Natural killer cell (primary cell): ENCODE data around the gene SETD7. TPM values are rescaled to one million over a fixed set of nuclear protein-coding genes. Genes with fewer than 3 reads are reported as not detected.

ENCODE experiments used
- ATAC-seq, 3 donors: fragments of 150-1000 bp in 2 of 3; fragments of 200-7000 bp in 1 of 3; cut with Tn5 transposase; 1 replicate in 1 of 3; 2 replicates in 2 of 3; pipeline ENCODE4 v1.10.0; 2021; ENCODE audit warnings: mild to moderate bottlenecking in 2 of 3, moderate library complexity in 2 of 3
- DNase-seq, 2 donors: peaks; one replicate each; pipeline versions ENCODE4 v3.0.0 to v3.0.0-alpha.2; 2013 to 2021; ENCODE audit warnings: mixed read lengths in 1 of 2
- H3K27ac ChIP-seq: one replicate; pipeline ENCODE4 v1.5.1; 2013; ENCODE audit warnings: mild to moderate bottlenecking, low read length
- H3K27me3 ChIP-seq: one replicate; pipeline ENCODE4 v1.6.1; 2013; ENCODE audit warnings: low read length; ENCODE audit not compliant: control insufficient read depth, insufficient read depth
- H3K36me3 ChIP-seq: one replicate; pipeline ENCODE4 v1.6.1; 2013; ENCODE audit warnings: low read length; ENCODE audit not compliant: control insufficient read depth, insufficient read depth
- H3K4me1 ChIP-seq: one replicate; pipeline ENCODE4 v1.6.1; 2013; ENCODE audit warnings: low read length; ENCODE audit not compliant: control insufficient read depth, insufficient read depth
- H3K4me3 ChIP-seq: one replicate; pipeline ENCODE4 v1.5.1; 2013; ENCODE audit warnings: low read length
- H3K9me3 ChIP-seq: one replicate; pipeline ENCODE4 v1.6.1; 2013; ENCODE audit warnings: low read length; ENCODE audit not compliant: control insufficient read depth, insufficient read depth
- H3K27ac Mint-ChIP-seq, 2 donors: one replicate each; pipeline ENCODE4 v1.8.0; 2022; ENCODE audit warnings: mild to moderate bottlenecking in 2 of 2, mixed read lengths in 2 of 2, moderate library complexity in 1 of 2
- H3K27me3 Mint-ChIP-seq, 2 donors: one replicate each; pipeline ENCODE4 v1.8.0; 2022; ENCODE audit warnings: low read depth in 2 of 2, mixed read lengths in 2 of 2
- H3K36me3 Mint-ChIP-seq: one replicate; pipeline ENCODE4 v1.8.0; 2022; ENCODE audit warnings: mixed read lengths
- H3K4me1 Mint-ChIP-seq, 2 donors: one replicate each; pipeline ENCODE4 v1.8.0; 2022; ENCODE audit warnings: mixed read lengths in 2 of 2
- H3K4me3 Mint-ChIP-seq: one replicate; pipeline ENCODE4 v1.8.0; 2022; ENCODE audit warnings: mild to moderate bottlenecking, moderate library complexity, mixed read lengths
- H3K9me3 Mint-ChIP-seq, 2 donors: one replicate each; pipeline ENCODE4 v1.8.0; 2022; ENCODE audit warnings: mixed read lengths in 2 of 2
- CTCF ChIP-seq: fragments of 200-600 bp; IDR thresholded peaks from one replicate; pipeline ENCODE4 v1.8.0; 2022; ENCODE audit warnings: antibody characterized with exemption
- WGBS: methylation state at CpG from one replicate; pipeline ENCODE4 v1.1.7; 2013; ENCODE audit warnings: missing lambda C conversion rate; ENCODE audit not compliant: insufficient coverage; 5-methylcytosine and 5-hydroxymethylcytosine counted together
- intact Hi-C: fragments of 100-400 bp; cut with micrococcal nuclease; formaldehyde crosslinking; loops from one replicate; pipeline ENCODE4 v1.14.2; 2022
- total RNA-seq, 4 donors: library from RNA; stranded (reverse); fragments of 120-200 nt in 1 of 4; gene quantifications; one replicate each; pipeline versions ENCODE4 v1.2.3 to v1.2.4, GENCODE V29; 2013 to 2022

Gene SETD7
- total RNA-seq, 3 donors from 2014 or later (not counting 1 experiment from before 2014, with no cell fraction given), result 2.6 to 4.1 (median 3.3) TPM

- Mint-ChIP-seq H3K27me3 (peaks cover 20 to 53% of the 10 kb centered on the region in 2 donors), H3K4me1 (no peaks in the 10 kb centered on the region), H3K27ac (no peak overlapping the region), H3K4me3 (no peak overlapping the region), H3K9me3 (no peaks in the 10 kb centered on the region), H3K36me3 (no peaks in the 10 kb centered on the region)
- no peak for DNase-seq
- TF ChIP-seq CTCF, result no peak
- WGBS, result 94% methylated on average over 1 of the region's 3 CpGs
- intact Hi-C loops, result no loop called here
- no peaks in the 10 kb centered on the region for H3K36me3 ChIP-seq
- no peaks in the 10 kb centered on the region for H3K27me3 ChIP-seq
- H3K9me3 ChIP-seq, result no peaks in the 10 kb centered on the region
- H3K4me3 ChIP-seq, result no peak overlapping the region
- ATAC-seq, result no peak
- H3K4me1 ChIP-seq, result no peaks in the 10 kb centered on the region
- no peak overlapping the region for H3K27ac ChIP-seq
Measured at GRCh38 chr4:139599076-139599475, 43.1 kb upstream of the SETD7 start.

DNA sequence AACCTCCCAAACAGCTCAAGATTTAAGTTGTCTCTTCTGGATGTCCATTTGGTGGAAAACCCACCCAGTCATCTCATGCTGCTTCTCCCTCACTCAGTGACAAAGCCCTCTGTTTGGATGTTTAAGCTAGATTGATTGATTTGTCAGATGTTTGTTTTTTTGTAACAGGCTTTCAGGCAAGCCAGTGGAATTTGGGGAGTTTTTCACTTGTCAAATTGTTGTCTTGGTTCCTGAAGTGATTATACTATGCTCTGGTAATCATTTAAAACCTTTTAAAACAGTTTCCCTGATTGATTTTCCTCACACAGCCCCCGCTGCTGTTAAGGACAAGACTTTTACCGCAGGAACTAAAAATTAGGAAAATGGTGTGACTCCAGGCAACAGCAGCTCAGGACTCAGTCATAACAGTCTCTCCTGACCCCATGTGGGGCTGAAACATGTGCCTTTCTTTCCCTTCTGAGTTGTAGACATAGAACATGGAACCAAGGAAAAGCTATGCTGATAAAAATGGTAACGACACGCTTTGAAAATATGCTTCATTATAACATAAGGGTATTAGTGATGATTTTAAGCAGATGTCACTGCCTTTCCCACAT lies 40.8 kb upstream of the SETD7 start:
- peaks cover 24 to 53% of the 10 kb centered on the region in 2 donors for H3K27me3 Mint-ChIP-seq
- WGBS, result 94% methylated on average over 2 of the region's 4 CpGs
- Histone ChIP-seq H3K4me3 (no peak overlapping the region), H3K4me1 (no peaks in the 10 kb centered on the region), H3K36me3 (no peaks in the 10 kb centered on the region), H3K27ac (no peak overlapping the region), H3K9me3 (no peaks in the 10 kb centered on the region), H3K27me3 (no peaks in the 10 kb centered on the region)
- no peaks in the 10 kb centered on the region for H3K4me1 Mint-ChIP-seq
- no peak for TF ChIP-seq CTCF
- DNase-seq, result no peak
- no peaks in the 10 kb centered on the region for H3K9me3 Mint-ChIP-seq
- no peak for ATAC-seq
- no peaks in the 10 kb centered on the region for H3K36me3 Mint-ChIP-seq
- intact Hi-C loops, result no loop called here
- H3K27ac Mint-ChIP-seq, result no peak overlapping the region
- H3K4me3 Mint-ChIP-seq, result no peak overlapping the region

DNA sequence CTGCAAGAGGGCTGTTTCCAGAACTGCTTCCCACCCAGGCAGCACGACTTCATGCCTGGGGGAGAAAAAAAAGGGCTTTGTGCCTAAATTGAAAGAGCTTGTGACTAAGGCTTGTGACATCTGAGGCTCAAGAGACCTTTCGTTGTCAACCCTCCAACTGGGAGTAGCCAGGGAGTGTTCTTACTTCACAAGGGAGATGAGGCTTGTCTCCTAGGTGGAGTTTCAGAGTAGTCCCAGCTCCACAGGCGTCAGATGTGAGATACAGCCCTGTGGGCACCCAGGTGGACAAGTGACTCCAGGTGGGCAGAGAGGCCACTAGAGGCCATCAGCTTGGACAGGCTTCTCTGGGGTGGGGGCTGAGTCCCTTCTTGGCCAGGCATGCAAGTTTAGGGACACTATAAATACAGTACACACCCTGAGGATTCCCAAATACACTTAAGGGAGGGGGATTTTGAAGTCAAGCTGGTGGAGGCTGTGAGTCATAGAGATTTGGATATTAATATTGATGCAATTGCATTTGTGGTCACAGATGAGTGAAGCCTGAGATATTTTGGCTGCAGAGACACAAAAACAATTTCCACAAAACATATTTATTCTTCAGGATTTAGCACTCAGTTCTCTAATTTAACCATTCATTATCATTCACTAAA lies 40.1 kb upstream of the SETD7 start:
- Histone ChIP-seq H3K27me3 (no peaks in the 10 kb centered on the region), H3K36me3 (no peaks in the 10 kb centered on the region), H3K27ac (no peak overlapping the region), H3K9me3 (no peaks in the 10 kb centered on the region), H3K4me1 (no peaks in the 10 kb centered on the region), H3K4me3 (no peak overlapping the region)
- Mint-ChIP-seq H3K36me3 (no peaks in the 10 kb centered on the region), H3K4me3 (no peak overlapping the region), H3K27ac (no peak overlapping the region), H3K9me3 (no peaks in the 10 kb centered on the region), H3K4me1 (no peaks in the 10 kb centered on the region), H3K27me3 (peaks cover 24 to 53% of the 10 kb centered on the region in 2 donors)
- DNase-seq (no peak), ATAC-seq (no peak)
- intact Hi-C loops, result no loop called here
- no peak for TF ChIP-seq CTCF
- WGBS, result 81% methylated on average over 3 of the region's 3 CpGs
